Skin epidermis (tissue), 12 donors: ENCODE measurements around the gene LTBP1.
A peak's percentile ranks its signal among the peaks of the same experiment; 100 is the strongest.

Experiments
- H3K27ac ChIP-seq, 21 experiments: fragments of 200-600 bp; sonication (generic) in 11 of 21; one replicate each; pipeline ENCODE4 v1.5.0; 2020; ENCODE audit warnings: mild to moderate bottlenecking in 3 of 21, inconsistent platforms in 2 of 21, moderate library complexity in 2 of 21
- H3K4me3 ChIP-seq, 7 experiments: fragments of 200-600 bp; sonication (generic) in 2 of 7; one replicate each; pipeline ENCODE4 v1.5.0; 2020; ENCODE audit warnings: inconsistent platforms in 2 of 7, mild to moderate bottlenecking in 2 of 7, moderate library complexity in 1 of 7

LTBP1 gene

GRCh38 chr2:33202641-33203522 lies 256.1 kb downstream of the LTBP1 start:
- Histone ChIP-seq H3K27ac (no peak overlapping the region), H3K4me3 (no peak overlapping the region)

- no peak overlapping the region for H3K27ac ChIP-seq
These were observed 258.2 kb downstream of the LTBP1 start for GRCh38 chr2:33204945-33205344.

GRCh38 chr2:33205693-33206434 lies 259.1 kb downstream of the LTBP1 start:
- no peak overlapping the region for H3K4me3 ChIP-seq
- no peak overlapping the region for H3K27ac ChIP-seq

More at GRCh38 chr2:33204945-33205344, 258.2 kb downstream of the LTBP1 start:
- H3K4me3 ChIP-seq, result no peak overlapping the region

DNA sequence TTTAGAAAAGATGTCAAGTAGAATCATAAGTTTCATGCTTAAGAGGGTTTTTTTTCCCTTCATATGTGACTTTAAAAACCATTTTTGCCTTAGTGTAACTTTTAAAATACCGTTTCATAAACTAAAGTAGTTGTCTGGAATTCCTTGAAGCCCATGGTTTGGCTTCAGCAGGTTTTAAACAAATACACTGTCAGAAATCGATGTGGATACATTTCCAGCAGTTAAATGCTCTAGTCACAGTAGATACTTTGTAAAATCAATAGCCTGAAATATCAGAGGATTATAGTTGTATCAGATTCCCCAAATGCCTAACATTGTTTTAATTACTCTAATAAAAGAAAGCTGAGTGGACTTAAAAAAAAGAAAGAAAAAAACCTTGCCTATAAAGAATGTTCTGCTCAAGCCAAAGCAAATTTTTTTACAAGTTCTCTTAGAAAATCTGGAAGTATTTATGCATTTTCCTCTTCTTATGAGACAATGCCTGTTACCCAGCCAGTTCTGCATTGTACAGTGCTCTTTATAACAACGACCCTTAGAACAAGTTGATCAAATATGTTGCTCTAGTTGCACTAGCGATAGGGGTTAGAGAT lies 260.5 kb downstream of the LTBP1 start:
- no peak overlapping the region for H3K4me3 ChIP-seq
- peak overlapping the region in 3 of 21 experiments; percentile 6 to 57 (median 24) for H3K27ac ChIP-seq

GRCh38 chr2:33208400-33208799 lies 261.6 kb downstream of the LTBP1 start:
- Histone ChIP-seq H3K4me3 (no peak overlapping the region), H3K27ac (peak overlapping the region in 1 of 21 experiments; percentile 40)

GRCh38 chr2:33209976-33210375 lies 263.2 kb downstream of the LTBP1 start:
- Histone ChIP-seq H3K4me3 (no peak overlapping the region), H3K27ac (peak overlapping the region in 5 of 21 experiments; percentile 30 to 59 (median 38))

DNA sequence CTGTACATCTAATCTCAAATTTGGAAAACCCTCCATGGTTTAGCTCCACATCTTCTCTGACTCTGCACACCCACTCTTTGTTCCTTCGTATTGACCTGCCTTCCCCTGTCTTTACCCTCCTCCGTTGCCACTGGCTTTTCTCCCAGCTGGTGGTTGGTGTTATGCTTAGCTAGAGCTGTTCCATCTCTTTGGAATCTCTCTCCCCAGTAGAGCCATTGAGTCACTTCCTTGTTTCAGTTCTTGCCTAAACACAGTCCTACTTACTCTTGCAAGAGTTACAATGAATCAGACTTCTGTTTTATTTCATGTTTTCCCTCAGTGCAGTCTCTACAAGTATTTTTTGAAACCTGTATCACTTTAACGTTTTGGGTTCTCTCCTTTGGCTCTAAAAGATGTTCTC lies 263.9 kb downstream of the LTBP1 start:
- H3K4me3 ChIP-seq, result no peak overlapping the region
- peak overlapping the region in 10 of 21 experiments; percentile 27 to 73 (median 57) for H3K27ac ChIP-seq

GRCh38 chr2:33212151-33212550 lies 265.4 kb downstream of the LTBP1 start:
- H3K27ac ChIP-seq, result peak overlapping the region in 5 of 21 experiments; percentile 24 to 73 (median 59)
- H3K4me3 ChIP-seq, result no peak overlapping the region

GRCh38 chr2:33213244-33213643 lies 266.5 kb downstream of the LTBP1 start:
- H3K27ac ChIP-seq, result no peak overlapping the region

DNA sequence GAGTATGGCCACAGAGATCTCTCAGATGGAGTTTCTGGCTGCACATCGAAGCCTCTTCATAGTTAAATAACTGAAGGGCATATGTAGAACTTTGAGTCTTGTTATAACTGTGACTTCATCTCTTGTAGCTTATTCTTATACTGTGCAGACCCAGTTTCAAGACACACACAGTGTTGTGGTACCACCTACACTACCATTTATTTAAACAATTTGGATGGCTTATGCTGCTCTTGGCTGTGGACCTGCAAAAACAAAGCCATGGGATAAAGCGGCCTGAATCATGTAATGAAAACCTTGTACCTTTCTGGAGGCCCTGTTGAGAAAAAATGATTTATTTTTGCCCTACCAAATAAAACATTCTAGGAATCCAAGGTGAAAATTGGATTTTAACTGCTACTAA lies 266.9 kb downstream of the LTBP1 start:
- Histone ChIP-seq H3K4me3 (no peak overlapping the region), H3K27ac (peak overlapping the region in 1 of 21 experiments; percentile 25)

More at GRCh38 chr2:33213244-33213643, 266.5 kb downstream of the LTBP1 start:
- no peak overlapping the region for H3K4me3 ChIP-seq

DNA sequence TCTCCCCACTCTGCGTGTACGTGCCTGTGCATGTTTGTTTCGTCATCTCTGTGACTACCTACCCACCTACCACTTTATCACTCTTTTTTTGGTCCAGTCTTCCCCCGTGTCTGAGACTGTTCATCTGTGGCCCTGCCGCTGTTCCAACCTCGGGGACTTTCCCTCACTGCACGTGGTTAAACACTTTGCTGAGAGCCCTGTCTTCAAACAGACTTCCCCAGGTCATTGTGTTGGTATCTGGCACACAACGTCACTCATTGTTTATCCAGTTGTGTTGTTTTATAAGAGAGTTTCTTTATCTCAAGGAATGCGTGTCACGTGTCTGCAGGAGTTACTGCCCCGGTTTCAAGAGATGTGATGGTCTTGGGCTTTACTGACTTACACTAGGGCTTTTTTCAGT lies 267.7 kb downstream of the LTBP1 start:
- peak overlapping the region in 8 of 21 experiments; percentile 18 to 58 (median 37) for H3K27ac ChIP-seq

GRCh38 chr2:33214857-33215256 lies 268.1 kb downstream of the LTBP1 start:
- Histone ChIP-seq H3K27ac (peak overlapping the region in 5 of 21 experiments; percentile 25 to 47 (median 38)), H3K4me3 (no peak overlapping the region)

More for the DNA sequence above, 267.7 kb downstream of the LTBP1 start:
- H3K4me3 ChIP-seq, result no peak overlapping the region

DNA sequence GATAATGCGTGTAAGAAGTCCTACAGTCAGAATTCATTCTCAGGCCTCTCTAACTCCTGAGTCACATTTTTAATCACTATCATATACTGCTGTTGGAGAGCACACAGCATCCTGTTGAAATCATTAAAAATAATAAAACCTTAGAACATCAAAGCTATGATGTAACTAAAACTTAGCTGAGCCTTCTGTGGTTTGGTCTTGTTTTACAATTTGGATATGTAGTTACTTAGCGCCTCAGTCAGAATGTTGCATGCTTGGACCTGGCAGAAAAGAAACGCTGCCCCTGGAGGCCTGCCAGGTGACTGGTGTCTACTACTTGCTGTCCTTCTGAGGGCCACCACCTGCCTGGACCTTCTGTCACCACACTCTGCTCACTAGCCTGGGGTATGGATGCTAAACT lies 268.5 kb downstream of the LTBP1 start:
- peak overlapping the region in 2 of 21 experiments; percentile 33 to 38 for H3K27ac ChIP-seq
- H3K4me3 ChIP-seq, result no peak overlapping the region

DNA sequence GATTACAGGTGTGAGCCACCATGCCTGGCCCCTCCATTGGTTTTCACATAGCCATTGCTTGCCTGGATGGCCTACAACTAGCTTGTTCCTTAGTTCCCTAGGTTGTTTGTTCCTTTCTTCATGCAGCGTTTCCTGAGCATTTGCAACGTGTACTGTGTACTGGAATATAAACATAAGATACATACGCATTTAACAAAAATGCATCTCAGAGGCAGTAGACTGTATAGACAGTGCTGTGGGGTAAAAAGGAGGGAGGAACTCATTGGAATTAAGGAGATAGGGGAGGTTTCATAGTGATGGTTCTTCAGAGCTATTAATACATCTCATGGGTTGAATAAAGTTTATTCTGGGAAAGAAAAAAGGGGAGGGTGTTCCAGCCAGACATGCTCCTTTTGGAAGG lies 269.2 kb downstream of the LTBP1 start:
- H3K27ac ChIP-seq, result peak overlapping the region in 2 of 21 experiments; percentile 8 to 33

GRCh38 chr2:33216508-33217182 lies 269.9 kb downstream of the LTBP1 start:
- Histone ChIP-seq H3K27ac (peak overlapping the region in 2 of 21 experiments; percentile 40 to 43), H3K4me3 (no peak overlapping the region)

More for the DNA sequence above, 269.2 kb downstream of the LTBP1 start:
- H3K4me3 ChIP-seq, result no peak overlapping the region

- Histone ChIP-seq H3K27ac (no peak overlapping the region), H3K4me3 (no peak overlapping the region)
These were observed 270.7 kb downstream of the LTBP1 start for GRCh38 chr2:33217406-33217805.

DNA sequence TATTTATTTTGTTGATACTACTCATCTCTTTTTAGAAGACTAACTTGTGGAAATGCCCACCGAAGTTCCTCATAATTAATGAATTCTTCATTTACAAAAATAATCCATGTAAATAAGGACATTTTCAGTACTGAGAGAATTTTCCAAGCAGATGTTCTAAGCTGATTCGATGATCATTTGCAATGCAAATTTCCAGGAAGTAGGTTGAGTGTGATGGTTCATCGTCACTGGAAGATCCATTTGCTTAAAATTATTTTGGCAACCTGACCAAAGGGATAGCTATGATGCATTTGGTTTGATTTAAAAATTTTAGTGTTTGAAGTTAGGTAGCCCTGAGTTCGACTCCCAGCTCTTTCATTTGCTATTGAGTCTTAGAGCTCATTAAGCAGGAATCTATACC lies 272.4 kb downstream of the LTBP1 start:
- no peak overlapping the region for H3K4me3 ChIP-seq
- no peak overlapping the region for H3K27ac ChIP-seq

DNA sequence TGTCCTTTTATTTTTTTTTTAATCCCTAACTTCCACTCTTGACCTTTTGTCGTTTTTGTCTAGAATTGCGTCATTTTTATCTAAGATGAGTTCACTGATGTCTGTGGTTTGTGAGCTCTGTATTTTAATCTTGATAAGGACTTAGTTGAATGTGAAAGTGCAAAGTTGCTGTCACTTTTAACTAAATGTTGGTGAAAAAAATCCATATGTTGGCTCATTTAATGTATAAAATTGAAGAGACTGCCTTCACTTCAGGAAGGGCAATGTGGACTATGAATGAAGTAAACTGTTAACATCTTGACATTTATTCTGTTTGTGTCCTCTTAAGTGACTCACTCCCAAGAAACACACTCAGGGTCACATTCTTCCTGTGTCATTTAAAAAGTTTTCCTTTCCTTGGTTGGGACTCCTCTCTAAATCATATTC lies 273.1 kb downstream of the LTBP1 start:
- Histone ChIP-seq H3K4me3 (no peak overlapping the region), H3K27ac (peak overlapping the region in 2 of 21 experiments; percentile 9 to 41)

DNA sequence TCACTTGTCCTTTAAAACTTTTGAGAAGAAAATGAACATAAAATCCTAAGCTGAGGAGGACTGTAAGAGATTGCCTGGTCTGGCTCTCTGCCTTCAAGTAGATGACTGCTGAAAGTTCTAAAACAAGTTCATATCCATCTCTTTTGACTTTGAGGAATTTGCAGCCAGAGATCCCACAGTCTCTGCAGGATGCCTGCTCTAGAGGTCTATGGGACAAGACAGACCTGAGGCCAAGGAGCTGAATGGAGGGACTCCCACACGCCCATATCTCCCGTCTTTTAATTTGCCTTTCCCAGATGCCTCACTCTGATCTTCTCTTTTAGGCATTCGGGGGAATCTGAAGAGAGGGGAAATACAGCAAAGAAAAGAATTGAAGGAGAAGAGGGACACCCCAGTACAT lies 273.8 kb downstream of the LTBP1 start:
- H3K4me3 ChIP-seq, result no peak overlapping the region
- H3K27ac ChIP-seq, result peak overlapping the region in 3 of 21 experiments; percentile 2 to 41 (median 9)
